Upper lobe of left lung (tissue), 6 donors: ENCODE measurements around the gene MYT1. TPM values are rescaled to one million over a fixed set of nuclear protein-coding genes. Genes with fewer than 3 reads are reported as not detected.

Experiments
- ATAC-seq, 2 donors: fragments of 200-7000 bp; cut with Tn5 transposase; one replicate each; pipeline ENCODE4 v1.9.1; 2022; ENCODE audit warnings: mild to moderate bottlenecking in 2 of 2, moderate library complexity in 2 of 2; ENCODE audit not compliant: low FRiP score in 2 of 2
- DNase-seq, 2 donors: peaks; one replicate each; pipeline ENCODE4 v3.0.0-alpha.2; 2019 to 2020
- H3K27ac ChIP-seq, 4 donors: fragments of 200-600 bp; sonication (generic); one replicate each; pipeline ENCODE4 v1.5.1; 2016 to 2019
- H3K27me3 ChIP-seq, 4 donors: fragments of 200-600 bp; sonication (generic); one replicate each; pipeline ENCODE4 v1.5.1; 2017 to 2019
- H3K36me3 ChIP-seq, 4 donors: fragments of 200-600 bp; sonication (generic); one replicate each; pipeline ENCODE4 v1.5.1; 2016 to 2019
- H3K4me1 ChIP-seq, 4 donors: fragments of 200-600 bp; sonication (generic); one replicate each; pipeline ENCODE4 v1.5.1; 2018 to 2019
- H3K4me3 ChIP-seq, 4 donors: fragments of 200-600 bp; sonication (generic); one replicate each; pipeline ENCODE4 v1.5.1; 2017 to 2019; ENCODE audit warnings: mild to moderate bottlenecking in 2 of 4, moderate library complexity in 1 of 4
- H3K9me3 ChIP-seq, 4 donors: fragments of 200-600 bp; sonication (generic); one replicate each; pipeline ENCODE4 v1.5.1; 2018 to 2019
- EP300 ChIP-seq, 4 donors: sonication (generic); formaldehyde crosslinking; IDR thresholded peaks; one replicate each; pipeline ENCODE4 v1.5.1; 2017; ENCODE audit warnings: antibody characterized with exemption in 4 of 4, control low read depth in 2 of 4
- POLR2A ChIP-seq, 4 donors: fragments of 450-650 bp; IDR thresholded peaks; one replicate each; pipeline ENCODE4 v1.5.1; 2016 to 2017; ENCODE audit warnings: antibody characterized with exemption in 4 of 4, mild to moderate bottlenecking in 2 of 4
- POLR2AphosphoS5 ChIP-seq, 2 donors: sonication (generic); formaldehyde crosslinking; IDR thresholded peaks; one replicate each; pipeline ENCODE4 v1.5.1; 2017; ENCODE audit warnings: antibody characterized with exemption in 2 of 2
- WGBS, 2 donors: methylation state at CpG; one replicate each; pipeline ENCODE4 v1.1.5; 2017 to 2018; 5-methylcytosine and 5-hydroxymethylcytosine counted together
- total RNA-seq, 6 donors: library from RNA; depleted of rRNA in 4 of 6; stranded (reverse); fragments of >200 nt in 4 of 6; gene quantifications; one replicate each; pipeline versions ENCODE4 v1.1.0 to v1.2.1, GENCODE V29; 2016 to 2021
- TF ChIP-seq, protein P1 (sequence below), 6 experiments: fragments of 450-650 bp in 4 of 6; fragments of 200-600 bp in 2 of 6; sonication (generic) in 2 of 6; IDR thresholded peaks; one replicate each; pipeline ENCODE4 v1.5.1; 2016 to 2019; ENCODE audit warnings: antibody characterized with exemption in 6 of 6
- donor health status: DM: no; HTN: no; CAD: no; lungs with moderate emphysema.
- donor health status: DM: no; HTN: yes; CAD: no; lungs with severe emphysema.

MYT1 gene
- total RNA-seq, 6 donors from 2014 or later, result 0.09 to 3.1 TPM; not detected in 4

DNA sequence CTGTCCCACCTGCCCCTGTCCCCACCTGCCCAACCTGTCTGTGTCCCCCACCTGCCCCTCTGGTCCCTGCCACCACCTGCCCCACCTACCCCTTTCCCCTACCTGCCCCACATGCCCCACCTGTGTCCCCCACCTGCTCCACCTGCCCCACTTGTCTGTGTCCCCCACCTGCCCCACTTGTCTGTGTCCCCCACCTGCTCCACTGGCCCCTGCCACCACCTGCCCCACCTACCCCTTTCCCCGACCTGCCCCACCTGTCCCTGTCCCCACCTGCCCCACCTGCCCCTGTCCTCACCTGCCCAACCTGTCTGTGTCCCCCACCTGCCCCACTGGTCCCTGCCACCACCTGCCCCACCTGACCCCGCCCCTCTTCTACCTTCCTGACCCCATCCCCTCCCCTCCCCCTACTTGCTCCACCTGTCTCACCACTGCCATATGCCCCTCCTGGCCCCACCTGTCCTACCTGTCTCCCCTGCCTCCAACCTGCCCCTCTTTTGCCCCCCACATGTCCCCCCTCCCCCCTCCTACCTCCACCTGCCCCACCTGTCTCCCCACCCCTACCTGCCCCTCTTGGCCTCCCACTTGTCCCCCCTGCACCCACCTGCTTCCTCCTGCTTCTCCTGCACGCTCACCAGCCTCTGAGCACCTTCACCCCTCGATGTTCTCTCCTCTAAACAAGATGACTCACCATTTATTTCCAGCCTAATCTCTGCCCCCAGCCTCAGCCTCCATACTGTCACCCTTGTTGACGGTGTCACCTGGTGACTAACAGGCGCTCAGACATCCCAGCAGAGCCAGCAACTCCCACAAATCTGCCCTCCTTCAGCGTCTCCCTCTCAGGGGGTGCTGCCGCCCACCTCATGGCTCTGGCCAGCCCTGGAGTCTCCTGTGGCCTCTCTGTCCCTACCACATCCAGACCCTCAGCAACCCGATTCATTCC is 5.6 kb upstream of the MYT1 start:
- TF ChIP-seq POLR2A (IDR thresholded peaks at IDR 0.05) (no peak), POLR2AphosphoS5 (IDR thresholded peaks at IDR 0.05) (no peak), EP300 (IDR thresholded peaks at IDR 0.05) (no peak)
- TF ChIP-seq, protein P1, sequence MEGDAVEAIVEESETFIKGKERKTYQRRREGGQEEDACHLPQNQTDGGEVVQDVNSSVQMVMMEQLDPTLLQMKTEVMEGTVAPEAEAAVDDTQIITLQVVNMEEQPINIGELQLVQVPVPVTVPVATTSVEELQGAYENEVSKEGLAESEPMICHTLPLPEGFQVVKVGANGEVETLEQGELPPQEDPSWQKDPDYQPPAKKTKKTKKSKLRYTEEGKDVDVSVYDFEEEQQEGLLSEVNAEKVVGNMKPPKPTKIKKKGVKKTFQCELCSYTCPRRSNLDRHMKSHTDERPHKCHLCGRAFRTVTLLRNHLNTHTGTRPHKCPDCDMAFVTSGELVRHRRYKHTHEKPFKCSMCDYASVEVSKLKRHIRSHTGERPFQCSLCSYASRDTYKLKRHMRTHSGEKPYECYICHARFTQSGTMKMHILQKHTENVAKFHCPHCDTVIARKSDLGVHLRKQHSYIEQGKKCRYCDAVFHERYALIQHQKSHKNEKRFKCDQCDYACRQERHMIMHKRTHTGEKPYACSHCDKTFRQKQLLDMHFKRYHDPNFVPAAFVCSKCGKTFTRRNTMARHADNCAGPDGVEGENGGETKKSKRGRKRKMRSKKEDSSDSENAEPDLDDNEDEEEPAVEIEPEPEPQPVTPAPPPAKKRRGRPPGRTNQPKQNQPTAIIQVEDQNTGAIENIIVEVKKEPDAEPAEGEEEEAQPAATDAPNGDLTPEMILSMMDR (IDR thresholded peaks at IDR 0.05), result no peak
- no peak for ATAC-seq
- H3K4me3 ChIP-seq, result no peak overlapping the region
- 68 to 76% methylated on average over 7 to 8 of the region's 9 CpGs for WGBS, 2 donors
- no peak overlapping the region for H3K27ac ChIP-seq
- peaks cover 0 to 32% (median 5%) of the 10 kb centered on the region in 4 donors for H3K27me3 ChIP-seq
- no peaks in the 10 kb centered on the region for H3K36me3 ChIP-seq
- H3K9me3 ChIP-seq, result no peaks in the 10 kb centered on the region
- H3K4me1 ChIP-seq, result no peaks in the 10 kb centered on the region
- no peak for DNase-seq

DNA sequence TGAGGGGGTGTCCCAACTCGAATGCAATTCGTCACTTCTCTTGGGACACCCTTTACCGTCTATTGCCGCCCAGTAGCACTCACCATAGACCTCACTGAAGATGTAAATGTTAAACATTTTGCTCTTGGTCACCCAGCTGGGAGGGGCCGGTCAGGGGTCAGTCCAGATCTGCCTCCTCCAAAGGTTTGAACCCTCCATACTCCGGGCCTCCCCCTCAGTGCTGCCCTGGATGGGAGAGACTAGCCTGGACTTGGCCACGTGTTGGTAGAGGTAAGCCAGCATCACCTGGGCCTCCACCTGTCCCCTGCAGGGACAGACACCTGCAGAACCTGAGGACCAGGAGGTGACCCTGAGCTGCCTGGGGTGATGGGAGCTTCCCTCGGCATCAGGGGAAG is 5.0 kb upstream of the MYT1 start:
- Histone ChIP-seq H3K36me3 (no peaks in the 10 kb centered on the region), H3K9me3 (no peaks in the 10 kb centered on the region), H3K27me3 (peaks cover 0 to 32% (median 5%) of the 10 kb centered on the region in 4 donors), H3K4me3 (no peak overlapping the region), H3K27ac (no peak overlapping the region), H3K4me1 (no peaks in the 10 kb centered on the region)
- no peak for TF ChIP-seq POLR2A (IDR thresholded peaks at IDR 0.05)
- DNase-seq, result no peak
- WGBS, 2 donors, result 77 to 86% methylated on average over 5 to 8 of the region's 8 CpGs
- no peak for ATAC-seq

DNA sequence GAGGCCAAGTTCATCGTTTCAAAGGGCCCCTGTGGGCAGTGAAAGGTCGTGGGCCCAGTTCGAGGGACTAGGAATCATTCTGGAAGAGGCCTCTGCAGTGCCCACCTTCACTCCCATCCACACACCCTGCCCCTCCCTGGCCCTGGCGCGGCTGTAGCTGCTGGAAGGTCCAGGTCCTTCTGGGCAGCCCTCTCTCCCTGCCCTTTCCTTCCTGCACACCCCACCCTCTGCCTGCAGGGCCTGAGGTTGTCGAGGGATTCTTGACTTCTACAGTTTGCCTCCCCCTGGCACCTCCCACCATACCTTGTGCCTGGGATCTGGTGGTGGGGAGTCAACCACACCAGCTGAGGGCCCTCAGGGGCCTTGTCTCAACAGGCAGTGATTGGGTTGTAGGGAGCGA is 4.5 kb upstream of the MYT1 start:
- TF ChIP-seq, protein P1 (IDR thresholded peaks at IDR 0.05), result no peak
- no peaks in the 10 kb centered on the region for H3K9me3 ChIP-seq
- ATAC-seq (no peak), DNase-seq (no peak)
- H3K27me3 ChIP-seq, result peaks cover 0 to 32% (median 5%) of the 10 kb centered on the region in 4 donors
- no peaks in the 10 kb centered on the region for H3K36me3 ChIP-seq
- no peak overlapping the region for H3K4me3 ChIP-seq
- no peaks in the 10 kb centered on the region for H3K4me1 ChIP-seq
- H3K27ac ChIP-seq, result no peak overlapping the region
- 20 to 60% methylated on average over 2 to 7 of the region's 7 CpGs for WGBS, 2 donors

DNA sequence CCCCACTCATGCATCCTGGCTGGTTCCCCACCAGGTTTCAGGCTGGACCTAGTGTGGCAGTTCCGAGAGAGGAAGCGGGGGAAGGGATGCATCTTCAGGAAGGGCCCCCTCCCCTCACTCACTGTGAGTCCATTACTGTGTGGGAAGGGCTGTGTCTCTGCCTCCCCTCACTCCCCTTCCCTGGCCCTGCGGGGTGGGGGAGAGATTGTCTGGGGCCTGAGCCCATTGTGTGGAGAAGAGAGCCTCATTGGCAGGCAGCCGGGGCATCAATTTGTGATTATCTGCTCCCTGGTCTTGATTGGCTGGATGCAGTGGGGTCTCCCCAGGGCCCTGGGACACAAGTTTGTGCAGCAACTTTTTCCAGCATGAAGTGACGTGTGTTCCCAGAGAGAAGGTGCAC is 4.1 kb upstream of the MYT1 start:
- TF ChIP-seq EP300 (IDR thresholded peaks at IDR 0.05) (no peak), POLR2A (IDR thresholded peaks at IDR 0.05) (no peak), POLR2AphosphoS5 (IDR thresholded peaks at IDR 0.05) (no peak)
- TF ChIP-seq, protein P1 (IDR thresholded peaks at IDR 0.05), result no peak
- Histone ChIP-seq H3K27ac (no peak overlapping the region), H3K27me3 (peaks cover 0 to 32% (median 5%) of the 10 kb centered on the region in 4 donors), H3K4me1 (no peaks in the 10 kb centered on the region), H3K9me3 (no peaks in the 10 kb centered on the region), H3K4me3 (no peak overlapping the region), H3K36me3 (no peaks in the 10 kb centered on the region)
- ATAC-seq, result no peak
- 15 to 52% methylated on average over 2 to 5 of the region's 5 CpGs for WGBS, 2 donors
- no peak for DNase-seq

GRCh38 chr20:64160526-64161355 is 3.5 kb upstream of the MYT1 start:
- H3K4me3 ChIP-seq, result no peak overlapping the region
- H3K36me3 ChIP-seq, result no peaks in the 10 kb centered on the region
- H3K9me3 ChIP-seq, result no peaks in the 10 kb centered on the region
- DNase-seq, result peak in 1 of 2 donors; percentile 56
- TF ChIP-seq POLR2AphosphoS5 (IDR thresholded peaks at IDR 0.05) (no peak), POLR2A (IDR thresholded peaks at IDR 0.05) (no peak), EP300 (IDR thresholded peaks at IDR 0.05) (no peak)
- TF ChIP-seq, protein P1 (IDR thresholded peaks at IDR 0.05), result no peak
- no peaks in the 10 kb centered on the region for H3K4me1 ChIP-seq
- ATAC-seq, result no peak
- H3K27me3 ChIP-seq, result peaks cover 0 to 32% (median 5%) of the 10 kb centered on the region in 4 donors
- H3K27ac ChIP-seq, result no peak overlapping the region
- WGBS, 2 donors, result 66% methylated on average over 27 to 32 of the region's 32 CpGs
